GM12878 (cell line): ENCODE data around the gene ATF4. TPM values are rescaled to one million over a fixed set of nuclear protein-coding genes. Genes with fewer than 3 reads are reported as not detected.

Experiments used
- ATAC-seq: fragments of 200-7000 bp; cut with Tn5 transposase; 3 replicates; pipeline ENCODE4 v1.9.1; 2020; ENCODE audit warnings: mild to moderate bottlenecking, moderate library complexity
- BruUV-seq: library from RNA; stranded (reverse); fragments of 400-500 nt; replicated peaks from 2 replicates; lab custom pipeline; 2021; lab: Mats Ljungman, UMichigan
- CTCF ChIA-PET: fragments of 300-600 bp; sonication (Branson Sonifier 250); formaldehyde crosslinking; extraction: SDS; loops from one replicate; lab custom pipeline; 2021; ENCODE audit warnings: inconsistent platforms; lab: Yijun Ruan, JAX
- POLR2A ChIA-PET: fragments of 350-600 bp; formaldehyde crosslinking; extraction: SDS; loops from one replicate; lab custom pipeline; 2021; ENCODE audit warnings: inconsistent platforms; lab: Charles Lee
- RAD21 ChIA-PET: fragments of 300-600 bp; sonication (Branson Sonifier 250); formaldehyde crosslinking; loops from one replicate; lab custom pipeline; 2023; ENCODE audit warnings: antibody characterized with exemption; ENCODE audit not compliant: unreplicated experiment; lab: Charles Lee
- SMC1A ChIA-PET: fragments of 300-600 bp; sonication (Branson Sonifier 250); formaldehyde crosslinking; loops from one replicate; lab custom pipeline; 2023; ENCODE audit not compliant: unreplicated experiment, uncharacterized antibody; lab: Charles Lee
- DNase-seq: peaks from one replicate; pipeline ENCODE4 v3.0.0-alpha.2; 2011; ENCODE audit warnings: low read depth, low spot score
- FAIRE-seq: peaks from 3 replicates; lab custom pipeline; 2011; peaks lifted over from hg19 to GRCh38; lab: Jason Lieb, UNC
- H2AFZ ChIP-seq: 2 replicates; pipeline ENCODE4 v1.6.0; 2011; ENCODE audit warnings: low read depth, low read length, control low read depth; ENCODE audit not compliant: control insufficient read depth
- H3K27ac ChIP-seq: 2 replicates; pipeline ENCODE4 v1.5.1; 2011; ENCODE audit warnings: control low read depth; ENCODE audit not compliant: control insufficient read depth, insufficient read depth
- H3K27me3 ChIP-seq, 2 experiments: replicated peaks in 1 of 2; 2 replicates each; pipeline versions ENCODE4 v1.6.0 to v1.6.1; 2011; ENCODE audit warnings: low read length in 1 of 2; ENCODE audit not compliant: control insufficient read depth in 2 of 2, insufficient read depth in 2 of 2
- H3K36me3 ChIP-seq, 2 experiments: 2 replicates each; pipeline ENCODE4 v1.5.1; 2011; ENCODE audit warnings: low read length in 1 of 2; ENCODE audit not compliant: control insufficient read depth in 2 of 2, insufficient read depth in 2 of 2
- H3K4me1 ChIP-seq: 2 replicates; pipeline ENCODE4 v1.6.1; 2011; ENCODE audit warnings: mild to moderate bottlenecking, low read length, moderate library complexity, mixed read lengths; ENCODE audit not compliant: control insufficient read depth, insufficient read depth
- H3K4me2 ChIP-seq: 2 replicates; pipeline ENCODE4 v1.6.0; 2011; ENCODE audit warnings: control low read depth; ENCODE audit not compliant: control insufficient read depth, insufficient read depth
- H3K4me3 ChIP-seq: fragments of 200-600 bp; sonication (generic); 2 replicates; pipeline ENCODE4 v1.5.1; 2016
- H3K79me2 ChIP-seq: 2 replicates; pipeline ENCODE4 v1.6.0; 2011; ENCODE audit warnings: low read length; ENCODE audit not compliant: control insufficient read depth, insufficient read depth
- H3K9ac ChIP-seq: 2 replicates; pipeline ENCODE4 v1.8.0; 2011; ENCODE audit warnings: low read length, control low read depth, mixed read lengths; ENCODE audit not compliant: control insufficient read depth, insufficient read depth
- H3K9me3 ChIP-seq: replicated peaks from 3 replicates; pipeline ENCODE4 v1.5.1; 2011; ENCODE audit warnings: mild to moderate bottlenecking, low read length; ENCODE audit not compliant: control insufficient read depth, insufficient read depth
- H4K20me1 ChIP-seq: 2 replicates; pipeline ENCODE4 v1.6.0; 2011; ENCODE audit not compliant: control insufficient read depth, insufficient read depth
- E2F4 ChIP-seq: IDR thresholded peaks from 2 replicates; pipeline ENCODE4 v1.6.1; 2012; ENCODE audit warnings: low read depth, low read length, improper control_type of control experiment
- KDM1A ChIP-seq: fragments of 200-600 bp; sonication (generic); IDR thresholded peaks from 2 replicates; pipeline ENCODE4 v1.6.1; 2016; ENCODE audit warnings: borderline replicate concordance
- PKNOX1 ChIP-seq: fragments of 450-650 bp; IDR thresholded peaks from 2 replicates; pipeline ENCODE4 v1.6.1; 2016; ENCODE audit warnings: mild to moderate bottlenecking
- POLR2A ChIP-seq: IDR thresholded peaks from 2 replicates; pipeline ENCODE4 v1.6.1; 2011; ENCODE audit warnings: low read depth, mild to moderate bottlenecking, low read length
- SMC3 ChIP-seq: IDR thresholded peaks from 2 replicates; pipeline ENCODE4 v1.6.1; 2011; ENCODE audit warnings: low read length, improper control_type of control experiment, borderline replicate concordance
- TCF3 ChIP-seq: IDR thresholded peaks from 2 replicates; pipeline ENCODE4 v1.6.1; 2012; ENCODE audit warnings: low read depth, mild to moderate bottlenecking, low read length, borderline replicate concordance; ENCODE audit not compliant: insufficient read depth
- WGBS: methylation state at CpG from one replicate; pipeline ENCODE4 v1.1.6; 2016; ENCODE audit warnings: low lambda C conversion rate; ENCODE audit not compliant: insufficient replicate concordance, insufficient coverage; ENCODE audit errors: missing lambda C conversion rate; 5-methylcytosine and 5-hydroxymethylcytosine counted together
- in situ Hi-C: fragments of 300-500 bp; cut with MboI; formaldehyde crosslinking; loops from 9 replicates; pipeline ENCODE4 v1.14.3; 2018; ENCODE audit warnings: mixed read lengths
- intact Hi-C: fragments of 100-400 bp; cut with micrococcal nuclease; formaldehyde crosslinking; loops from one replicate; pipeline ENCODE4 v1.14.2; 2022; ENCODE audit not compliant: unreplicated experiment
- polyA plus RNA-seq, 11 experiments: library from polyadenylated mRNA; depleted of rRNA in 4 of 11; unstranded in 6 of 11; stranded (reverse) in 5 of 11; fragments of >200 nt; fragmentation: Nextera tagmentation in 4 of 11; fragmentation: Illumina TruSeq in 1 of 11; extraction: Ambion mirVana in 4 of 11; extraction: Trizol in 1 of 11; gene quantifications; 1 replicate in 1 of 11; 2 replicates in 10 of 11; pipeline versions ENCODE4 v1.2.1 to v1.2.3, GENCODE V29; 2011 to 2016; ENCODE audit warnings: inconsistent platforms in 2 of 11, missing spikeins in 2 of 11, low read depth in 1 of 11
- total RNA-seq, 4 experiments: library from RNA; depleted of rRNA in 3 of 4; stranded (reverse); fragments of >200 nt in 3 of 4; fragmentation: Illumina TruSeq in 1 of 4; extraction: Trizol in 1 of 4; gene quantifications; 2 replicates each; pipeline versions ENCODE4 v1.2.1 to v1.2.3, GENCODE V29; 2013 to 2021

ATF4 gene
- total and polyA plus RNA-seq, 10 of the 15 experiments (the other 5 are each of a cell fraction or from before 2014, with no cell fraction given), result 88.3 to 605 (median 320) TPM

DNA sequence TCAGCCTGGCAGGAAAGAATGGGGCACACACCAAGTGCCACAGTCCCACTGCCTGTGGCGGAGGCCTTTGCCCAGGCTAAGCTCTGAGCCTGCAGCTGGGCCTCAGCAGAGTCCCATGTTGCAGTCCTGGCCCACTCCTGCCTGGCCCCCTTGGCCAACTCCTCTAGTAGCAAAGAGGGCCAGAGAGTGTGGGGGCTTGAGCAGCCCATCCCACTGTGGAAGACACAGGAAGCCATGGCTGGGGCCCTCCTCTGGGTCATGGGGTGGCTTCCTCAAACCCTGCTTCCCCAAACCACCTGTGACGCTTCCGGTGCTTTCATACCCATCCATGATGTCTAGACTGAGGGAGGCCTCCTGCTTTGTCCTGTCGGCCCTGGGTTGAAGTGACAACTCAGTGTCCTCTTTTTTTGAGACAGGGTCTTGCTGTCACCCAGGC lies 6.4 kb downstream of the ATF4 start (continued):
- no peak for TF ChIP-seq KDM1A
- TF ChIP-seq SMC3, result no peak
- peak; percentile 56; the same call in 1 of the 2 replicates for TF ChIP-seq POLR2A

DNA sequence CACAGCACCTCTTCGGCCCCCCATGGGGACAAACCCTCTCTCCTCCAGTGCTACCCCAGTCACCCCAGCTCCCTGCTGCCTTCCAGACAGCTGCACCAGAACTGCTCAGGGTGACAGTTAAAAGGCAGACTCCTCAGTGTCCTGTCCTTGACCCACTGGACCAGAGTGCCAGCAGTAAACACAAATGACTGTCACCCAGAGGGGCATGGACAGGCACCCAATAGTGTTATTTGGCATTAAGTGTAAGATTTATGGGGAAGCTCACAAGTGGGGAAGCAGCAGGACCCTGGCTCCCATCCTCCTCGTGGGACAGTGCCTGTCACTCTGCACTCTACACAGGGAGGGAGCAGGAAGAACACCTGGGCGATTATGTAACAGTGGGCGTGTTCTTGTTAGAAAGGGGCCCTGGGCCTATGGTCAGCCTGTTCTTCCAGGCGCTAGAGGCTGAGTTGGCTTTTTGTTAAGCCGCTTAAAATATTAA lies 7.2 kb downstream of the ATF4 start:
- Histone ChIP-seq H3K4me2 (peak overlapping the region; percentile 100), H4K20me1 (peaks cover 22% of the 10 kb centered on the region), H3K27me3 (no peaks in the 10 kb centered on the region), H3K4me3 (peak overlapping the region; percentile 70; the same call in 1 of the 2 replicates), H3K4me1 (peaks cover 60% of the 10 kb centered on the region), H3K36me3 (peaks cover 14 to 16% of the 10 kb centered on the region in 2 experiments; a peak in 3 of 4 replicates), H2AFZ (no peak overlapping the region), H3K9ac (no peak overlapping the region; the same call in 1 of the 2 replicates), H3K27ac (peak overlapping the region; percentile 96), H3K79me2 (peaks cover 67% of the 10 kb centered on the region), H3K9me3 (no peaks in the 10 kb centered on the region)
- POLR2A ChIA-PET, result interaction anchor here (0.5 to 1.2 kb wide), 3 partner anchors 17 to 86 kb away, joined by 3 to 6 read pairs (median 3); a partner anchor contains a TSS
- CTCF ChIA-PET, result interaction anchor here (1.0 to 17.8 kb wide), 10 partner anchors 7 to 498 kb away, joined by 3 to 372 read pairs (median 26); partner anchors contain the start of genes ATF4, MIEF1 and RPL3
- in situ Hi-C loops (no loop called here), intact Hi-C loops (no loop called here)
- no peak for FAIRE-seq
- no peak for ATAC-seq
- DNase-seq, result no peak
- 36% methylated on average over 6 of the region's 6 CpGs for WGBS
- TF ChIP-seq TCF3 (0 out of 2 replicates have a peak, but pooled peaks have one; percentile 20), E2F4 (no peak), POLR2A (0 out of 2 replicates have a peak, but pooled peaks have one; percentile 19), PKNOX1 (peak; percentile 79)
- no TSS peak for BruUV-seq
- RAD21 ChIA-PET, result interaction anchor here (0.8 to 4.7 kb wide), 8 partner anchors 8 to 508 kb away, joined by 3 to 44 read pairs (median 22); partner anchors contain the start of genes ATF4, MIEF1 and RPL3
- SMC1A ChIA-PET, result interaction anchor here (0.7 to 2.9 kb wide), 6 partner anchors 13 to 357 kb away, joined by 4 to 23 read pairs (median 10); partner anchors contain the start of gene TAB1
